Erythroblast (primary cell): ENCODE measurements around the gene C14orf180.
"Not testable (repeated sequence)": the region's sequence is repeated elsewhere in the genome, so short reads cannot be mapped to it uniquely, and the experiment has no call there.

Experiments
- DNase-seq, 2 experiments: peaks; one replicate each; lab custom pipeline; 2025; lab: John Stamatoyannopoulos, UW
- GATA1 ChIP-seq: IDR thresholded peaks from 2 replicates; pipeline ENCODE4 v1.6.1; 2011; ENCODE audit warnings: low read depth, mild to moderate bottlenecking, control low read depth, low read length, moderate library complexity
- POLR2A ChIP-seq: IDR thresholded peaks from 2 replicates; pipeline ENCODE4 v1.6.1; 2011; ENCODE audit warnings: mild to moderate bottlenecking, low read length

The C14orf180 gene

DNA sequence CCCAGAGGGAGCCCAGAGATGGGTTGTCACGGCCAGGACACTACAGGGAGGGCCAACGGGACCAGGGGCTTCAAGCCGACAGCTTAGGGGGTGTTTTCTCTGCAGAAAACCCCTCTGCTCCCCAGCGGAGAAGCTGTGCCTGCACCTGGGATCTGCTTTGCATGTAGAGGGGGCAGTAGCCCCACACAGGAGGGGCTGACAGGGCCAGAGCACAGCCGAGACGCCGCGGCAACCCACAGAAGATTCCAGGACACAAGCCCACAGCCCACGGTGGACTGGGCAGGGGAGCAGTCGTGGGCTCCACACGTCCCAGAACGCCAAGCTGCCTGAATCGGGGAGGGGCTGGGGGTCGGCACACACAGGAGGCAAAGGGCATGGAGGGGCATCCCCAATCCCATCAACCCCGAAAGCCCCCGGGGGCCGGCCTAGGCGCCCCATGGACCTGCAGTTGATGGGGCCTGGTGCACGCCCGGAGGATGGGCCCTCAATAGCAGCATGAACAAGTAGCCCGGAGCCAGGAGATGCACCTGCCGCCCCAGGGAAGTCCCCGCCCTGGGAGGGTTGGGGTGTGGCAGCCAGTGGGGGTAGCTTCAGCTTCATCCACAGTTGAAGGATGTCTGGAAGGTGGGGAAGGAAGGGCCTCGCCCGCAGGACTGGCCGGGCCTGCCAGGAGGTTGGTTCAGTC is 55.5 kb downstream of the C14orf180 start:
- no peak for DNase-seq
- no peak for TF ChIP-seq GATA1
- no peak for TF ChIP-seq POLR2A

DNA sequence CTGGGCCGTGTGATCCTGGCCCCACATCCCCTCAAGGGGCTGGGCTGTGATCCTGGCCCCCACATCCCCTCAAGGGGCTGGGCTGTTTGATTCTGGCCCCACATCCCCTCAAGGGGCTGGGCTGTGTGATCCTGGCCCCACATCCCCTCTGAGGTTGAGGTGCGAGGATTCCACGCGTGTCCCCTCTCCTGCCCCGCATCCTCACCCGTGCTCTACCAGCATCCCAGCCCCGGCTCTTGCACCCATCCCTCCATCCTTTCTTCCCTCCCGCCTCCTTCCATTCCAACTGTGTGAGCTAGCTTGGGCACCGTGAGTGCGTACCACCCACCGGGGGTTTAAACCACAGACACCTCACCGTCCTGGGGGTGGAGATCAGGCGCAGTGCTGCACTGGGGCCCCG is 56.2 kb downstream of the C14orf180 start:
- TF ChIP-seq GATA1 (no peak), POLR2A (no peak)
- no peak for DNase-seq

GRCh38 chr14:104636131-104636530 is 56.6 kb downstream of the C14orf180 start:
- DNase-seq: no peak
- TF ChIP-seq POLR2A (no peak), GATA1 (no peak)

DNA sequence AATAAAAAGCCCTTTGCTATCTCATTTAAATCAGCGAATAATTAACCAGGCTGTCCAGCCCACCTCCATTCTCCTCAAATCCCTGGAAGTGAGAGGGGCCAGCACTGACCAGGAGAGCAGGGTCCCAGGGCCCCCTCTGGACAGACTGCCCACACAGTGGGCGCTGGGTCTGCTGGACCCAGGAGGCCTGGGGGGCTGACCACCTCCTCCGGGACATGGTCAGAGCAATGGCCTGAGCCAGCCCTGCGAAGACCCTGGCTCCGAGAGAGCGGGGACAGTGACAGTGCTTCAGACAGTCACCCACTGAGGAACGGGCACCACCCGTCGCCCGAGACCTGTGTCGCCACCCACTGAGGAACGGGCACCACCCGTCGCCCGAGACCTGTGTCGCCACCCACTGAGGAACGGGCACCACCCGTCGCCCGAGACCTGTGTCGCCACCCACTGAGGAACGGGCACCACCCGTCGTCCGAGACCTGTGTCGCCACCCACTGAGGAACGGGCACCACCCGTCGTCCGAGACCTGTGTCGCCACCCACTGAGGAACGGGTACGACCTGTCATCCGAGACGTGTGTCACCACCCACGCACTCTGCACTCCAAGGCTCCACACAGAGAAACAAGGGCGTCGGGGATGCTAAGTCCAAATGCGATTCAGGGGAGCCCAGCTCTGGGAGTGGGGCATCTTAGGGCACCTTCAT is 57.4 kb downstream of the C14orf180 start:
- not testable (repeated sequence) for DNase-seq

DNA sequence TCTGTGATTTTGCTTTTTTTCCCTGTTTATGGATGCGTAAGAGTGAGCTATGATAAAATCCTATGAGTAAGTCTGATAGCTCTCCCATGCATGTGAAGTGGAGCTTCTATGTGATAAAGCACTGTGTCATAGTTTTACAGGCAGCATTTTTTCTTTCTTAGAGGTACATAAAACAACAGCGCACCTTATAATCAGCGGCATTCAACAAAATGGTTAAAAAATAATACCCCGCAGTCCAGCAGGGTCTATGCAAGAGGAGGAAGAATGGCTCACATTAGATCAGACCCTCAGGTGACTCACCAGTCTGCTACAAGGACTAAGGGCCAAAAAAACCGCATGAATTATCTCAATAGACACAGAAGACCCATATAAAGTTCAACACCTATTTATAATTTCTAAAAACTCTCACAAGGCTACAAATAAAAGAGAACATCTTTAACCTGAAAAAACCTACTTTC is 58.0 kb downstream of the C14orf180 start:
- TF ChIP-seq GATA1 (no peak), POLR2A (no peak)
- no peak for DNase-seq

DNA sequence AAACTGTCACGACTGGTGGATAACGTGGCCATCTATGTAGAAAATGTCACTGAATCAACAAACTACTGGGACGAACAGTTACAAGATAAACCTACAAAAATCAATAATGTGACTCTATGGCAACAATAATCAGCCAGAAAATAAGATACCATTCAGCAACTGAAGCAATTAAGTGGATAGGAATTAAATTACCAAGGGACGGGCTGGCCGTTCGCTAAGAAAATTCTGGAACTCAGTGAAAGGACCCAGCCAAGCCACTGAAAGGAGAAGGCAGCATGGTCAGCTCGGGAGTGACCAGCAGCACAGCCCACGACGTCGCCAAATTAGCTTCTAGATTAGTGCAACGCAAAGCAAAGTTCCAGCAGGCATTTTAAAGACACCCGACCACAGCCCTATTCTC is 58.6 kb downstream of the C14orf180 start:
- DNase-seq: no peak
- TF ChIP-seq GATA1 (no peak), POLR2A (no peak)

GRCh38 chr14:104638927-104639450 is 59.4 kb downstream of the C14orf180 start:
- no peak for DNase-seq
- TF ChIP-seq POLR2A (no peak), GATA1 (no peak)

DNA sequence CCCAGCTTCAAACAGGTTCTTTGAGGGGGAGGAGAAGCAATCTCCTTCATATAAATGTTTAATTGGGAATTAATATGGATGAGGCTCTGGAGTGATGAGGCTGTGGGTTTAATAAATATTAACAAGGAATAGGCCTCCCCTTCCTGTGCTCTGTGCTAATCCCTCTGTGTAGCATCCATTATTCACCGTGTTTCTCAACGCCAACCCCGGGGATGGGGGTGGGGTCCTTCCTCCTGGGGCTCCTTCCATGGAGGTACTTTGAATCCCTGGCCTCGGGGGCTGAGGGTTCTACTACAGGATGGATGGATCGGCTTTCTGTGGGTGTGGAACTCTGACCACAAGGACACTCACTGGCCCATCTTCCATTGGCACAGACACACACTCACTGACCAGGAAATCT is 59.9 kb downstream of the C14orf180 start:
- TF ChIP-seq POLR2A (no peak), GATA1 (no peak)
- DNase-seq: no peak
